Activated naive CD4-positive, alpha-beta T cell treated with anti-CD3 and anti-CD28 coated beads for 36 hours (primary cell): Measurements from ENCODE around the gene XRN1. TPM values are rescaled to one million over a fixed set of nuclear protein-coding genes. Genes with fewer than 3 reads are reported as not detected.
A peak's percentile ranks its signal among the peaks of the same experiment; 100 is the strongest.
"Not testable (repeated sequence)": the region's sequence is repeated elsewhere in the genome, so short reads cannot be mapped to it uniquely, and the experiment has no call there.

ENCODE experiments used
- CTCF ChIA-PET: fragments of 350-600 bp; sonication (Branson Sonifier 250); formaldehyde crosslinking; loops from one replicate; lab custom pipeline; 2021; ENCODE audit warnings: antibody characterized with exemption; lab: Charles Lee
- DNase-seq: peaks from one replicate; pipeline ENCODE4 v3.0.0-alpha.2; 2020
- H3K27ac Mint-ChIP-seq: one replicate; pipeline ENCODE4 v1.8.0; 2021; ENCODE audit warnings: mild to moderate bottlenecking, mixed read lengths
- H3K27me3 Mint-ChIP-seq: one replicate; pipeline ENCODE4 v1.8.0; 2021; ENCODE audit warnings: low read depth, mixed read lengths
- H3K36me3 Mint-ChIP-seq: one replicate; pipeline ENCODE4 v1.8.0; 2021; ENCODE audit warnings: low read depth, mixed read lengths
- H3K4me1 Mint-ChIP-seq: one replicate; pipeline ENCODE4 v1.8.0; 2021; ENCODE audit warnings: low read depth, mixed read lengths
- H3K4me3 Mint-ChIP-seq: one replicate; pipeline ENCODE4 v1.8.0; 2021; ENCODE audit warnings: mild to moderate bottlenecking, moderate library complexity, mixed read lengths
- H3K9me3 Mint-ChIP-seq: one replicate; pipeline ENCODE4 v1.8.0; 2021; ENCODE audit warnings: mixed read lengths
- intact Hi-C: fragments of 100-400 bp; cut with micrococcal nuclease; formaldehyde crosslinking; loops from one replicate; pipeline ENCODE4 v1.15.1; 2023
- total RNA-seq, 2 experiments: library from RNA; stranded (reverse); gene quantifications; one replicate each; pipeline ENCODE4 v1.2.3, GENCODE V29; 2021

XRN1 gene
- total RNA-seq, 2 experiments from 2014 or later: 63.9 to 64.5 TPM

DNA sequence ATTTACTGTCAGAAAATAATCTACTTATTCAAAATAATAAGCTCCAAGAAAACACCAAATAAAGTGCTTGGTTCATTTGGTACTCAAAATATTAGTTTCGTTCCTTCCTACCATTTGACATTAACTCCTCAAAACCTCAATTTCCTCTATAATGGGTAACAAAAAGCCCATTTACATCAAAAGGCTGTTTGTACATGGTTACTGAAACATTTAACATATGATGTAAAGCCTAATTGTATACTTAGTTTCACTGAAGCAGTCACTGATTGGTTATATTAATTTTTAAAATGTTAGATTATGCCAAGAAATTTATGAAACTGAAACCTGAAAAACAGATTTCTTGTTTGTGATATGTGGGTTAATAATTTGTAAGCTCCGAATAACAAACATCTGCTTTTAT lies 14.7 kb downstream of the XRN1 start:
- DNase-seq: no peak
- Mint-ChIP-seq H3K36me3 (peaks cover 41% of the 10 kb centered on the region), H3K9me3 (no peaks in the 10 kb centered on the region), H3K4me1 (peaks cover 35% of the 10 kb centered on the region), H3K27me3 (no peaks in the 10 kb centered on the region), H3K4me3 (no peak overlapping the region), H3K27ac (no peak overlapping the region)
- CTCF ChIA-PET: no interaction called here
- intact Hi-C loops: no loop called here

- intact Hi-C loops: no loop called here
- Mint-ChIP-seq H3K9me3 (no peaks in the 10 kb centered on the region), H3K4me3 (no peak overlapping the region), H3K27me3 (no peaks in the 10 kb centered on the region), H3K36me3 (peaks cover 31% of the 10 kb centered on the region), H3K4me1 (peaks cover 27% of the 10 kb centered on the region), H3K27ac (peak overlapping the region; percentile 19)
- DNase-seq: peak; percentile 31
- CTCF ChIA-PET: no interaction called here
Measured at GRCh38 chr3:142429582-142429981, 18.3 kb downstream of the XRN1 start.

GRCh38 chr3:142424754-142425153 lies 23.1 kb downstream of the XRN1 start:
- no peak for DNase-seq
- H3K27me3 Mint-ChIP-seq: no peaks in the 10 kb centered on the region
- H3K27ac Mint-ChIP-seq: no peak overlapping the region
- H3K9me3 Mint-ChIP-seq: no peaks in the 10 kb centered on the region
- peaks cover 13% of the 10 kb centered on the region for H3K4me1 Mint-ChIP-seq
- CTCF ChIA-PET: no interaction called here
- peaks cover 28% of the 10 kb centered on the region for H3K36me3 Mint-ChIP-seq
- no peak overlapping the region for H3K4me3 Mint-ChIP-seq
- intact Hi-C loops: no loop called here

DNA sequence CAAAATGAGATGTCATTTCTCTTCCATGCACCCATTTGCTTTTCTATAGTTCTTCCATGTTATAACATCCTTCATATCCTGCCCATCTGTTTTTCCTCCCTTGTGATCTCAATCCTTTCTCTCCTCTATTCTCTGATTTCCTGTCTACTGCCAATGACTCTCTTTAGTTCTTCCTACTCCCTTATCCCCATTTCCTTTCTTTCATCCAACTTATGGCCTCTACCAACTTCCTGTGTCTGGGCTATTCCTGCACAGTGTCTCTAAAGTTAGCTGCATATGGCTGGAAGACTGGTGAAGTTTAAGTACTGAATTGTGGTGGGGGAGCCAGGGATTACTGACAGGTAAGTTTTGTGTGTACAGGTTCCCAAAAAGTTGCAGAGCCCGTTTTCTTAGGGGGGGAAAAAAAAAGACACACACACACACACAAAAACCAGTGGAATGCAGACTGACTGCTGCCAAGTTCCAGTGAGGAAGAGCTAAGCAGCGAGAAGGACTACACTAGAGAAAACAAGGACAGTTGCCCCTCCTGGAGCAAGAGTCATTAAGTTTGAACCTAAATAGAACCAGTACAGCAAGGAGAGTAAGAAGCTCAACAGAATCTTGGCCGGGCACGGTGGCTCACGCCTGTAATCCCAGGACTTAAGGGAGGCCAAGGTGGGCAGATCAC lies 28.8 kb downstream of the XRN1 start:
- no peaks in the 10 kb centered on the region for H3K9me3 Mint-ChIP-seq
- intact Hi-C loops: no loop called here
- no peak for DNase-seq
- H3K36me3 Mint-ChIP-seq: peaks cover 25% of the 10 kb centered on the region
- no peak overlapping the region for H3K4me3 Mint-ChIP-seq
- no peaks in the 10 kb centered on the region for H3K4me1 Mint-ChIP-seq
- CTCF ChIA-PET: no interaction called here
- no peaks in the 10 kb centered on the region for H3K27me3 Mint-ChIP-seq
- H3K27ac Mint-ChIP-seq: no peak overlapping the region

DNA sequence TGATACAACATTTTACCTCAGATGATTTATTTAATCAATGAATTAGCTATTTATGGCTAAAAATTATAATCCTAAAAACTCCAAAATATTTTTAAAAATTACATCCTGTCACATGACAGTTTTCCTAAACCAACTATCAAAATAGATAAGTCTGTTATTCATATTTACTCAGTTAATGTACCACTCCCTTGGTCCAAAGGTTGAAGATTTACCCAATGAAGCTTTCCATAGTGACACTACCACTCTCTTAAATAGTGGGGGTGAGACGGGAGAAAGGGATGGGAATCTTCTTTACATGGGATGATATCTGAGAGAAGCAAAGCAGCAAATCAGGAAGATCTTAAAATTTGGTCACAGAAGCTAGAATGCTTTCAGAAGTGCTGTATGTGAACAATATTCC lies 30.5 kb downstream of the XRN1 start:
- CTCF ChIA-PET: interaction anchor here (1.0 kb wide), 1 partner anchor 9 kb away, joined by 3 read pairs; no protein-coding TSS in a partner anchor
- no peak overlapping the region for H3K27ac Mint-ChIP-seq
- H3K36me3 Mint-ChIP-seq: peaks cover 25% of the 10 kb centered on the region
- no peaks in the 10 kb centered on the region for H3K9me3 Mint-ChIP-seq
- no peaks in the 10 kb centered on the region for H3K4me1 Mint-ChIP-seq
- H3K27me3 Mint-ChIP-seq: no peaks in the 10 kb centered on the region
- no peak overlapping the region for H3K4me3 Mint-ChIP-seq
- intact Hi-C loops: no loop called here
- DNase-seq: no peak

DNA sequence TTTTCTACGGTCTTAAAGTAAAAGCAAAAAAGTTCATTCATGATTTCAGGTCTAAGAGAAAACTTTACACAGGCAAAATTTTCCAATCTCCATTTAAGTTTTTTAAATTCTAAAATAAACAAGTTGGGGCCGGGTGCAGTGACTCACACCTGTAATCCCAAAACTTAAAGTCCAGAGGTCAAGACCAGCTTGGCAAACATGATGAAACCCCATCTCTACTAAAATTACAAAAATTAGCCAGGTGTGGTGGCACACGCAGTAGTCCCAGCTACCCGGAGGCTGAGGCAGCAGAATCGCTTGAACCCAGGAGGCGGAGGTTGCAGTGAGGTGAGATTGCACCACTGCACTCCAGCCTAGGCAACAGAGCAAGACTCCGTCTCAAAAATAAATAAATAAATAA lies 47.3 kb downstream of the XRN1 start:
- H3K27me3 Mint-ChIP-seq, intact Hi-C loops, H3K9me3 Mint-ChIP-seq, H3K4me1 Mint-ChIP-seq, DNase-seq, CTCF ChIA-PET, H3K27ac Mint-ChIP-seq, H3K4me3 Mint-ChIP-seq: not testable (repeated sequence)
- H3K36me3 Mint-ChIP-seq: peaks cover 44% of the 10 kb centered on the region

- no peaks in the 10 kb centered on the region for H3K9me3 Mint-ChIP-seq
- no peak overlapping the region for H3K27ac Mint-ChIP-seq
- peaks cover 29% of the 10 kb centered on the region for H3K36me3 Mint-ChIP-seq
- DNase-seq: no peak
- intact Hi-C loops: no loop called here
- H3K27me3 Mint-ChIP-seq: no peaks in the 10 kb centered on the region
- no peaks in the 10 kb centered on the region for H3K4me1 Mint-ChIP-seq
- CTCF ChIA-PET: interaction anchor here (0.6 kb wide), 1 partner anchor 789 kb away, joined by 5 read pairs; no protein-coding TSS in a partner anchor
- H3K4me3 Mint-ChIP-seq: no peak overlapping the region
Measured at GRCh38 chr3:142394921-142395622, 52.8 kb downstream of the XRN1 start.

- Mint-ChIP-seq H3K4me1 (no peaks in the 10 kb centered on the region), H3K36me3 (peaks cover 42% of the 10 kb centered on the region)
- CTCF ChIA-PET: no interaction called here
Measured at GRCh38 chr3:142385078-142385477, 62.8 kb downstream of the XRN1 start.

DNA sequence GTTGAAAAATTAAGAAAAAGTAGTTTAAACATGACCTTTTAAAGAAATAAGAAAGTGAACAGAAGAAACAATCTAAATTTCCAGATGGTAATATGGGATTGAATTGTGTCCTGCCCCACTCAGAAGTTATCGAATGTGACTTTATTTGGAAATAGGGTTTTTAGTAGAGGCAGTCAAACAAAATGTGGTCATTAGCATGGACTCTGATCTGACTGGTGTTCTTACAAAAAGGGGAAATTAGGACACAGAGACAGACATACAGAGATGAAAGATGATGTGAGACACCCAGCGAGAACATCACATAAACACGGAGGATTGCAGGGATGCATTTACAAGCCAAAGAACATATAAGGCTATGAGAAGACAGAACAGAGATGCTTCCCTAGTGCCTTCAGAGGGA lies 73.2 kb downstream of the XRN1 start:
- H3K4me3 Mint-ChIP-seq: no peak overlapping the region
- CTCF ChIA-PET: no interaction called here
- H3K27me3 Mint-ChIP-seq: no peaks in the 10 kb centered on the region
- intact Hi-C loops: no loop called here
- no peak for DNase-seq
- H3K9me3 Mint-ChIP-seq: no peaks in the 10 kb centered on the region
- H3K36me3 Mint-ChIP-seq: peaks cover 20% of the 10 kb centered on the region
- no peak overlapping the region for H3K27ac Mint-ChIP-seq
- peaks cover 7% of the 10 kb centered on the region for H3K4me1 Mint-ChIP-seq

More at GRCh38 chr3:142385078-142385477, 62.8 kb downstream of the XRN1 start:
- intact Hi-C loops: no loop called here
- Mint-ChIP-seq H3K9me3 (peaks cover 3% of the 10 kb centered on the region), H3K27me3 (no peaks in the 10 kb centered on the region), H3K4me3 (no peak overlapping the region), H3K27ac (no peak overlapping the region)
- DNase-seq: no peak

- H3K4me3 Mint-ChIP-seq, H3K9me3 Mint-ChIP-seq, intact Hi-C loops, H3K27me3 Mint-ChIP-seq, CTCF ChIA-PET, H3K4me1 Mint-ChIP-seq, H3K27ac Mint-ChIP-seq, DNase-seq: not testable (repeated sequence)
- peaks cover 15% of the 10 kb centered on the region for H3K36me3 Mint-ChIP-seq
Measured at GRCh38 chr3:142369576-142369975, 78.3 kb downstream of the XRN1 start.

GRCh38 chr3:142366434-142366833 lies 81.4 kb downstream of the XRN1 start:
- intact Hi-C loops: no loop called here
- no peak for DNase-seq
- CTCF ChIA-PET: interaction anchor here (0.6 kb wide), 1 partner anchor 163 kb away, joined by 3 read pairs; no protein-coding TSS in a partner anchor
- Mint-ChIP-seq H3K27me3 (no peaks in the 10 kb centered on the region), H3K9me3 (no peaks in the 10 kb centered on the region), H3K4me3 (no peak overlapping the region), H3K27ac (no peak overlapping the region), H3K36me3 (peaks cover 20% of the 10 kb centered on the region), H3K4me1 (no peaks in the 10 kb centered on the region)

- no peak for DNase-seq
- Mint-ChIP-seq H3K36me3 (peaks cover 26% of the 10 kb centered on the region), H3K4me3 (no peak overlapping the region), H3K27ac (no peak overlapping the region), H3K27me3 (no peaks in the 10 kb centered on the region), H3K4me1 (no peaks in the 10 kb centered on the region), H3K9me3 (no peaks in the 10 kb centered on the region)
- intact Hi-C loops: no loop called here
- CTCF ChIA-PET: interaction anchor here (0.6 kb wide), 1 partner anchor 238 kb away, joined by 3 read pairs; no protein-coding TSS in a partner anchor
Measured at GRCh38 chr3:142363936-142364467, 83.8 kb downstream of the XRN1 start.
